H1 (cell line): ENCODE data around the gene WDR35. TPM values are rescaled to one million over a fixed set of nuclear protein-coding genes. Genes with fewer than 3 reads are reported as not detected.

Source experiments
- FOSL1 ChIP-seq: IDR thresholded peaks from 2 replicates; pipeline ENCODE4 v1.6.1; 2011; ENCODE audit warnings: mild to moderate bottlenecking, low read depth, low read length, moderate library complexity; ENCODE audit not compliant: insufficient read depth
- GTF2F1 ChIP-seq: IDR thresholded peaks from 2 replicates; pipeline ENCODE4 v1.6.1; 2012; ENCODE audit warnings: low read depth, low read length, improper control_type of control experiment, borderline replicate concordance
- HDAC2 ChIP-seq, 2 experiments: fragments of 300-600 bp in 1 of 2; sonication (generic) in 1 of 2; IDR thresholded peaks; 2 replicates each; pipeline ENCODE4 v1.6.1; 2011 to 2012; ENCODE audit warnings: low read depth in 2 of 2, low read length in 2 of 2, mild to moderate bottlenecking in 2 of 2, moderate library complexity in 2 of 2, borderline replicate concordance in 1 of 2, inconsistent platforms in 1 of 2
- POLR2AphosphoS5 ChIP-seq: IDR thresholded peaks from 2 replicates; pipeline ENCODE4 v1.6.1; 2011; ENCODE audit warnings: low read depth, low read length
- polyA plus RNA-seq, 7 experiments: library from polyadenylated mRNA; depleted of rRNA in 3 of 7; stranded (reverse) in 5 of 7; unstranded in 2 of 7; fragments of >200 nt in 5 of 7; fragments of 200-250 nt in 2 of 7; gene quantifications; 1 replicate in 5 of 7; 2 replicates in 1 of 7; 4 replicates in 1 of 7; pipeline versions ENCODE4 v1.2.1 to v1.2.3, GENCODE V29; 2011 to 2013; ENCODE audit warnings: missing spikeins in 2 of 7, mixed read lengths in 2 of 7
- total RNA-seq: library from RNA; stranded (reverse); fragmentation: NEBNext Ultra II Directional; extraction: Animal tissue kit (Norgen Biotek cat#: 25700); gene quantifications from 2 replicates; pipeline ENCODE4 v1.2.1, GENCODE V29; 2021
- TF ChIP-seq, protein P1 (sequence below): fragments of 300-600 bp; sonication (generic); IDR thresholded peaks from 2 replicates; pipeline ENCODE4 v1.7.1; 2012; ENCODE audit warnings: low read length, moderate library complexity, mild to moderate bottlenecking, inconsistent platforms; ENCODE audit not compliant: insufficient replicate concordance

Gene WDR35
- total and polyA plus RNA-seq, 2 of the 8 experiments (the other 6 are each of a cell fraction or from before 2014, with no cell fraction given), result 9.0 to 25.5 TPM

DNA sequence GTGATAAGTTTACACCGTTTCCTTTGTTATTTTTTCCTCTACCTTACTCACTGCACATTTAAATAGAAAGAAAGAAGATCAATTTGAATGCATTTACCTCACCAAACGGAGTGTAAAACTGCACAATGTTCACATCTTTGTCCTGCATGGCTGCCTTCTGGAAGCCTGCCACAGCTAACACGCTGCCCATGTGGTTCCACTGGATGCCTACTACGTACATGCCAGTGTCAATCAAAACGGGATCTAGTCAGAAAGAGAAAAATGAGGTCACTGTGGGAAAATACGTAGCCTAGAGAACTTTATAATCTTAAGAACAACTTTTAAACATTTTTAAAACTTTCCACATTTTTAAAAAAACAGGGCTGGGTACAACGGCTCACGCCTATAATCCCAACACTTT, 16.4 kb downstream of the WDR35 start (continued):
- TF ChIP-seq, protein P1, sequence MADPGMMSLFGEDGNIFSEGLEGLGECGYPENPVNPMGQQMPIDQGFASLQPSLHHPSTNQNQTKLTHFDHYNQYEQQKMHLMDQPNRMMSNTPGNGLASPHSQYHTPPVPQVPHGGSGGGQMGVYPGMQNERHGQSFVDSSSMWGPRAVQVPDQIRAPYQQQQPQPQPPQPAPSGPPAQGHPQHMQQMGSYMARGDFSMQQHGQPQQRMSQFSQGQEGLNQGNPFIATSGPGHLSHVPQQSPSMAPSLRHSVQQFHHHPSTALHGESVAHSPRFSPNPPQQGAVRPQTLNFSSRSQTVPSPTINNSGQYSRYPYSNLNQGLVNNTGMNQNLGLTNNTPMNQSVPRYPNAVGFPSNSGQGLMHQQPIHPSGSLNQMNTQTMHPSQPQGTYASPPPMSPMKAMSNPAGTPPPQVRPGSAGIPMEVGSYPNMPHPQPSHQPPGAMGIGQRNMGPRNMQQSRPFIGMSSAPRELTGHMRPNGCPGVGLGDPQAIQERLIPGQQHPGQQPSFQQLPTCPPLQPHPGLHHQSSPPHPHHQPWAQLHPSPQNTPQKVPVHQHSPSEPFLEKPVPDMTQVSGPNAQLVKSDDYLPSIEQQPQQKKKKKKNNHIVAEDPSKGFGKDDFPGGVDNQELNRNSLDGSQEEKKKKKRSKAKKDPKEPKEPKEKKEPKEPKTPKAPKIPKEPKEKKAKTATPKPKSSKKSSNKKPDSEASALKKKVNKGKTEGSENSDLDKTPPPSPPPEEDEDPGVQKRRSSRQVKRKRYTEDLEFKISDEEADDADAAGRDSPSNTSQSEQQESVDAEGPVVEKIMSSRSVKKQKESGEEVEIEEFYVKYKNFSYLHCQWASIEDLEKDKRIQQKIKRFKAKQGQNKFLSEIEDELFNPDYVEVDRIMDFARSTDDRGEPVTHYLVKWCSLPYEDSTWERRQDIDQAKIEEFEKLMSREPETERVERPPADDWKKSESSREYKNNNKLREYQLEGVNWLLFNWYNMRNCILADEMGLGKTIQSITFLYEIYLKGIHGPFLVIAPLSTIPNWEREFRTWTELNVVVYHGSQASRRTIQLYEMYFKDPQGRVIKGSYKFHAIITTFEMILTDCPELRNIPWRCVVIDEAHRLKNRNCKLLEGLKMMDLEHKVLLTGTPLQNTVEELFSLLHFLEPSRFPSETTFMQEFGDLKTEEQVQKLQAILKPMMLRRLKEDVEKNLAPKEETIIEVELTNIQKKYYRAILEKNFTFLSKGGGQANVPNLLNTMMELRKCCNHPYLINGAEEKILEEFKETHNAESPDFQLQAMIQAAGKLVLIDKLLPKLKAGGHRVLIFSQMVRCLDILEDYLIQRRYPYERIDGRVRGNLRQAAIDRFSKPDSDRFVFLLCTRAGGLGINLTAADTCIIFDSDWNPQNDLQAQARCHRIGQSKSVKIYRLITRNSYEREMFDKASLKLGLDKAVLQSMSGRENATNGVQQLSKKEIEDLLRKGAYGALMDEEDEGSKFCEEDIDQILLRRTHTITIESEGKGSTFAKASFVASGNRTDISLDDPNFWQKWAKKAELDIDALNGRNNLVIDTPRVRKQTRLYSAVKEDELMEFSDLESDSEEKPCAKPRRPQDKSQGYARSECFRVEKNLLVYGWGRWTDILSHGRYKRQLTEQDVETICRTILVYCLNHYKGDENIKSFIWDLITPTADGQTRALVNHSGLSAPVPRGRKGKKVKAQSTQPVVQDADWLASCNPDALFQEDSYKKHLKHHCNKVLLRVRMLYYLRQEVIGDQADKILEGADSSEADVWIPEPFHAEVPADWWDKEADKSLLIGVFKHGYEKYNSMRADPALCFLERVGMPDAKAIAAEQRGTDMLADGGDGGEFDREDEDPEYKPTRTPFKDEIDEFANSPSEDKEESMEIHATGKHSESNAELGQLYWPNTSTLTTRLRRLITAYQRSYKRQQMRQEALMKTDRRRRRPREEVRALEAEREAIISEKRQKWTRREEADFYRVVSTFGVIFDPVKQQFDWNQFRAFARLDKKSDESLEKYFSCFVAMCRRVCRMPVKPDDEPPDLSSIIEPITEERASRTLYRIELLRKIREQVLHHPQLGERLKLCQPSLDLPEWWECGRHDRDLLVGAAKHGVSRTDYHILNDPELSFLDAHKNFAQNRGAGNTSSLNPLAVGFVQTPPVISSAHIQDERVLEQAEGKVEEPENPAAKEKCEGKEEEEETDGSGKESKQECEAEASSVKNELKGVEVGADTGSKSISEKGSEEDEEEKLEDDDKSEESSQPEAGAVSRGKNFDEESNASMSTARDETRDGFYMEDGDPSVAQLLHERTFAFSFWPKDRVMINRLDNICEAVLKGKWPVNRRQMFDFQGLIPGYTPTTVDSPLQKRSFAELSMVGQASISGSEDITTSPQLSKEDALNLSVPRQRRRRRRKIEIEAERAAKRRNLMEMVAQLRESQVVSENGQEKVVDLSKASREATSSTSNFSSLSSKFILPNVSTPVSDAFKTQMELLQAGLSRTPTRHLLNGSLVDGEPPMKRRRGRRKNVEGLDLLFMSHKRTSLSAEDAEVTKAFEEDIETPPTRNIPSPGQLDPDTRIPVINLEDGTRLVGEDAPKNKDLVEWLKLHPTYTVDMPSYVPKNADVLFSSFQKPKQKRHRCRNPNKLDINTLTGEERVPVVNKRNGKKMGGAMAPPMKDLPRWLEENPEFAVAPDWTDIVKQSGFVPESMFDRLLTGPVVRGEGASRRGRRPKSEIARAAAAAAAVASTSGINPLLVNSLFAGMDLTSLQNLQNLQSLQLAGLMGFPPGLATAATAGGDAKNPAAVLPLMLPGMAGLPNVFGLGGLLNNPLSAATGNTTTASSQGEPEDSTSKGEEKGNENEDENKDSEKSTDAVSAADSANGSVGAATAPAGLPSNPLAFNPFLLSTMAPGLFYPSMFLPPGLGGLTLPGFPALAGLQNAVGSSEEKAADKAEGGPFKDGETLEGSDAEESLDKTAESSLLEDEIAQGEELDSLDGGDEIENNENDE, result no peak
- TF ChIP-seq GTF2F1 (no peak), POLR2AphosphoS5 (no peak), HDAC2 (IDR thresholded peaks at IDR 0.05; ENCODE audit: borderline replicate concordance in 1 of 2, low read depth in 2 of 2, low read length in 2 of 2) (no peak), FOSL1 (no peak)
